Left lobe of liver (tissue), 2 donors: Measurements from ENCODE around the gene PAX8. TPM values are rescaled to one million over a fixed set of nuclear protein-coding genes. Genes with fewer than 3 reads are reported as not detected.
"Not testable (repeated sequence)": the region's sequence is repeated elsewhere in the genome, so short reads cannot be mapped to it uniquely, and the experiment has no call there.

ENCODE experiments used
- ATAC-seq: fragments of 200-7000 bp; cut with Tn5 transposase; one replicate; pipeline ENCODE4 v1.9.1; 2020; ENCODE audit warnings: mild to moderate bottlenecking, moderate library complexity
- DNase-seq: peaks from one replicate; pipeline ENCODE4 v3.0.0-alpha.2; 2020; ENCODE audit warnings: low spot score
- total RNA-seq: library from RNA; stranded (reverse); gene quantifications from one replicate; pipeline ENCODE4 v1.2.1, GENCODE V29; 2021
- donor health status: DM: no; HTN: no; CAD: no; lungs with moderate emphysema.
- donor health status: DM: no; HTN: yes; CAD: no.

Gene PAX8
- 0.65 TPM for total RNA-seq

DNA sequence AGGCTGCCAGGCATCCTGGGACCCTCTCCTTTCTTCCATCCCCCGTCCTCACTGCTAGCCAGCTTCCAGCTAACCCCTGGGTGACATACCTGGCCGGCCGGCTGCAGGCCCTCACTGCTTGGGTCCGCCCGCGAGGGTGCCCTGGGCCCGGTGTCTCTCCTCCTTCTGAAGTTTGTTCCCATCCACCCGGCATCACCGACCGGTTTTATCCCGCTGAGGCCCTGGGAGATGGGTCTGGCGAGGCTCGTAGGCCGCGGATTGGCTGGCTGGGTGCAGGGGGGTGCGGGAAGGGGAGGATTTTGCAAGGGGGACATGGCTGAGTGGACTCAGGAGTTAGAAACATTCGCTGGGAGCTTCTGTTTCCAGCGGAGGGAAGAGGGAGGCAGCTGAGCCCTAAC lies at the start of gene PAX8:
PAX8 (minus strand) TSS at position 180 of the 398 bp plus-strand sequence. CDS start 527 bp downstream, outside the sequence.
- DNase-seq (no peak), ATAC-seq (no peak)

DNA sequence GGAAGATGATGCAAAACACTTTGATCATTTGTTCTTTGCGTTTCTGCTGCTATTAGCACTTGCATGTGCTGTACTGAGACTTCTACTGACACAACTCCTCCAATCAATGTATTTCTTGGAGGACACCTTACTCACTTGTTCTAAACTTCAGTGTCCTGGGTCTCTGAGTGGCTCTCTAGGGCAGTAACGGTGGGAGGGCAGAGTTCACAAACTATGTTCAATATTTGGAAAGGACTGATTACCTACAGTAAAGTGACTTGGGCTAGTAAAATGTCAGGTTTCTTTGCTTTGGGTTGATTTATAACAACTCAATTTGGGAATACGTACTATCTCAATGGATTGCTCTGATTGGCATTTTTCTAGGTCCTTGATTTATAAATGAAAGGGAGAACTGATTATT lies 49.3 kb upstream of the PAX8 start:
- peak; percentile 61 for ATAC-seq
- no peak for DNase-seq

DNA sequence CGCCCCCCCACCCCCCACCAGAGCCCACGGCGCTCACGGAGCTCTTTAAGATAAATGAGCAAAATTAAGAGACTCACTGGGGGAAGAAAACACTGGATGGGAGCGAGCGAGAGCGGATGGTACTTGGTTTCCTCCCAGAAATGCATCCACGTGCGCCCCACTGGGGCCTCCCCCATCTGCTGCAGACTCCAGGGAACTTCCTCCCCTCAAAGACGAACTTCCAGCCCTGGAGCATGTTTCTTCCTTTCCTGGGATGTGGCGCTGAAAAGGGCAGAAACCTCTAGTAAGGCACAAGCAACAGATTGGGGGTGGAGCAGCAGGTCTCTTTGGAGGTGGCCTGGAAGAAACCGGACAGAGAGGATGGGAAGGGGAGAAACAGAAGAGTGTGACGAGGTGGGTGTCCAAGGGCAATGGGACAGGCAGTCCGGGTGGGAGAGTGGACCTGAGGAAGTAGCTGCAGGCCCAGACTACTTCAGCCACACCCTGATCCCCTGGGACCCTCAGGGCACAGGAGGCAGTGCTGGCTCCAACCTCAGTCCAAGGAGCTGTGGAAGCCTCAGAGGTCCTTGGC lies 46.5 kb upstream of the PAX8 start:
- not testable (repeated sequence) for DNase-seq
- ATAC-seq, result peak; percentile 41

DNA sequence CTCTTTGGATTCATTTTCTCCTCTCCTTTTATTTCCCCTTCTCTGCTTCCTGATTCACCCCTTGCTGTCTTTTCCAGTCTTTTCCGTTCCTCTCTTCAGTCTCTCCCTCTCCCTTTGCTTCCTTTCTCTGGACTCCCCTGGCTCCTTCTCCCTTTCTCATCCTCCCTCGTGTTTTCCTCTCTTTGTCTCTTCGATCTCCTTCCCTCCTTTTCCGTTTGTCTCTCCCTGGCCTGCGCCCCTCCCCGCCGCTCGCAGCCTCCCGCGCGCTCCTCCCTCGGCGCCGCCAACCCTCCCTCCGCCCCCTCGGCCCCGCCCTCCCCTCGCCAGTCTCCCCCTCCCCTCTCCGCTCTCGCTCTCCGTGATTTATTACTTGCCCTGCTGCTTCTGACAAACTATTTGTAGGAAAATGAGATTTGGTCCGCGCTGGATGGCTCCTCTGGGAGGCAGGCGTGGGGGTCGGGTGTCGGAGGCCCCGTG lies 46.0 kb upstream of the PAX8 start:
- DNase-seq, result peak; percentile 62
- peak; percentile 85 for ATAC-seq

DNA sequence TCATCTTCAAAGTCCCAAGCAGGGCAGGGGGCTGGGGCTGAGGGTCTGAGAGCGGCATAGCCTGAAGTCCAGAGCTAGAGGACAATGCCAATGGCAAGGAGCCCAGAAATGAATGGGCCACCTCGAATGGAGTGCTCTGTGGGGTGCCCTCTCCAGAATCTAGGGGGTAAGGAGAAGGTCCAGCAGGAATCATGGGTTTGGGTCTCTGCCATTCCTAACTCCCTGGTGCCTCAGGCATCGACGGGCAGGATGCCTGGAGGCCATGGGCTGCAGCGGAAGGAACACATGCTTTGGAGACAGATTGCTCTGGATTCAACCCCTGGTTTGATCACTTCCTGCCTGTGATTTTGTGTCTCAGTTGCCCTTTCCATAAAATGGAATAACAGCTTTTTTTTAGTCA lies 44.4 kb upstream of the PAX8 start:
- not testable (repeated sequence) for DNase-seq, ATAC-seq

DNA sequence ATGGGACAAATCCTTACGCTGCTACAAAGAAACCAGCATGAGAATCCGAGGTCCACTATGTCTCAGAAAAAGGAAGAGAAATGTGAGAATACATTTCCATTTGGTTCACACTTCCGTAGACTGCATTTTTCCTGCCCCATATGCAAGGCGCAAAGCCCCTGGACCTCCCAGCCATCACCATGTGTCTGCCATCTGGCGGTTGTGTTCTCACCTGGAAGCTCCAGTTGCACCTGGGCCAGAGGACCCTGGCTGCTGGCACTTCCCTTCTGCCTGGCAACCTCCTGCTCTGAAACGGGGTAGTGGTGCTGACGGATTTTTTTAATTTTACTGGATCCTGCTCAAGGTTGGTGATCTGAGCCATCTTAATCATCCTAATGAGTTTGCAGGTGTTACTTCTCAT lies 41.4 kb upstream of the PAX8 start:
- not testable (repeated sequence) for ATAC-seq, DNase-seq

DNA sequence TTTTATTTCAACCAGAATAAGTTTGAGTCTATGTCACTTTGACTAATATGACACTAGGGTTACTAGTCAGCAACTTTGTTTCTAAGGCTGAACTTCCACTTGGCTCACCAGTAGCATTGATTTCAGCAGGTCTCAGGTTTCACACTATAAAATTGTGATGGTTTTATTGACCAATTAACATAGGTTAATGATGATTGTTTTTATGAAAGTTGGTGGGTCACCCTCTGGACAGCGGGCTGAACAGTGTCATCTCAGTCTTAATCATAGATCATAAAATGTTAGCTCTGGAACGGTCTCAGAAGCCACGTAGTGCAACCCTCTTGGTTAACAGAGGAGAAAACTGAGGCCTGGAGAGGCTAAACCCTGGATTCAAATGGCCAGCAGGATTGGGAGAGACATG lies 40.2 kb upstream of the PAX8 start:
- not testable (repeated sequence) for DNase-seq, ATAC-seq

DNA sequence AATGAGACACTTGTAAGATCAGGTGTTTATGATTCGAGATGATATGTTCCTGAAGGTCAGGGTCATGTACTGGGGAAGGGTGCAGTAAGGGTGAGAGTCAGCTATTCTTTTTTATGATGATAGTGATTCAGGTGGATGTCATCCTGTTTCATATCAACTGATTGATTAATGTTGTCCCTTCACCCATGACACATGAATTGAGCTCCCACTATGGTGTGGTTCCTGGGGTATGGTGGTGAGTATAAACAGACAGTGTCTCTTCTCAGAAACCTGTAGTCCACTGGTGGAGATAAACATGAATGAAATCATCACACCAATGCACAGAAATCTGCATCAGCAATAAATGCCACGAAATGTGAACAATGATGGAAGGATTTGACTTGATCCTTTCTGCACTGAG lies 37.4 kb upstream of the PAX8 start:
- DNase-seq (no peak), ATAC-seq (no peak)

DNA sequence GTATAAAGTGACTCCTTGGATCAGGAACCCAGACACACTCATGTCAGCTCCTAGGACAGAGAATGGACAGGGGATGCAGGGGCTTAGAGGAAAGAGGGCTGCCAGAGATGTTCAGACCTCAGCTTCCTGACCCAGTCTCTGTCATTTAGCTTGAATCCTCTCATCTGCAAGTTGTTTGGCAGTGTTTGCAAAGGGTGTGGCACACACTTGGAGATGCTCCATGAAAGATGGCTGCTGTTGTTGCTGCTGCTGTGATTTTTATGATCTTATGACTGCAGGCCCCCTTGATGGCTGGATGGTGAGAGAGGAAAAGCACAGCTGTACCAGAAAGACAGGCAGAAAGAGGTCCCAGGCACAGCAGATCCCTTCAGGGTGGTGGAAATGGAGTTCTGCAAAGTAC lies 35.9 kb upstream of the PAX8 start:
- DNase-seq, ATAC-seq: not testable (repeated sequence)

DNA sequence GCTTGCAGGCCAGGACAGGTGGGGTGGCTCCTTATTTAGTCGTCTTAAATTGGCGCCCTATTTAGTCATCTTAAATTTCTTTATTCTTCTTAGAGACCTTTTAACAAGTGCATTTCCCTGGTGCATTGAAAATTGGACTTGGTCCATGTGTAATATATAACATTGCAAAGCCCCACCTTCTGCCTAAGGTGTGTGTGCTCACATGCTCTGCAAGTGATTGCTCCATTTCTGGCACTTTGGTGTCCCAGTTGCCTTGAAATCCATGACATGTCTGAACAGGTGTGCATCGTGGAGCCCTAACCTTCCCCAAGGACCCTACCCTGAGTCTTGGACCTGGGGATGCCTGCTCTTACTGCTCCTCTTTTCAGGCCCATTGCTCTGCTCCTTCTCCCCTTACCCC lies 35.5 kb upstream of the PAX8 start:
- DNase-seq, ATAC-seq: not testable (repeated sequence)

DNA sequence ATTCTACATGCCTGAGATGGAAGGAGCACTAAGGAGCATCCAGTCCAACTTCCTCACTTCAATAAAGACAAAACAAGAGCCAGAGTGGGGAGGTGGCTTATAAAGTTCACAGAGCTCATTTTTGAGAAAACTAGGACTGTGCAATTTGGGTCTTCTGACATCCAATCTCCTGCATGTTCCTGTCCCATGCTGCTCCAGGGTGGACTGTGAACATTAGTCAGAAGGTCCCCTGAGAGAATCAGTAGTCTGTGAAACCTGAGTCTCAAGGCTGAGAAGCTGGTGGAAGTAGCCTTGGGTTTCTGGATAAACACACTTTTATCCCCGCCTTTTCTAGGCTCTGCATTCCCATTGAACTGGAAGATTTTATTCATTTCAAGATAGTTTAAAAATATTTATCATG lies 33.1 kb upstream of the PAX8 start:
- DNase-seq, ATAC-seq: not testable (repeated sequence)

DNA sequence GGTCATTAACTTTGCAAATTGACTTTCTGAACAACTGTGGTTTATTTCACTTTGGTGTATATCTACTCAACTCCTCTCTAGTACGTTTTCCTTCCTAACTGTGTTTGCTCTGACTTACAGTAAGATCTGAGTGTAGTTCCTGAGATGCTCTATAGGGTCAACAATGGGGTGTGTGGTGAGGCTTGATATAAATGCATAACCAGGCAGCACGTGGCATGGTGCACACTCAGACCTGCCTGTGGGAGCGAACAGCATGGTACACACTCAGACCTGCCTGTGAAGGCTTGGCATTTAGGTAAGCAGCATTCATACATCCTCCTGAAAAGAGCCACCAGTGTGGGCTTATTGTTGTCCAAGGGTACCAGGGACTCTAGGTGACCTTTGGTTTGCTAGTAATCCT lies 32.5 kb upstream of the PAX8 start:
- DNase-seq, ATAC-seq: not testable (repeated sequence)

DNA sequence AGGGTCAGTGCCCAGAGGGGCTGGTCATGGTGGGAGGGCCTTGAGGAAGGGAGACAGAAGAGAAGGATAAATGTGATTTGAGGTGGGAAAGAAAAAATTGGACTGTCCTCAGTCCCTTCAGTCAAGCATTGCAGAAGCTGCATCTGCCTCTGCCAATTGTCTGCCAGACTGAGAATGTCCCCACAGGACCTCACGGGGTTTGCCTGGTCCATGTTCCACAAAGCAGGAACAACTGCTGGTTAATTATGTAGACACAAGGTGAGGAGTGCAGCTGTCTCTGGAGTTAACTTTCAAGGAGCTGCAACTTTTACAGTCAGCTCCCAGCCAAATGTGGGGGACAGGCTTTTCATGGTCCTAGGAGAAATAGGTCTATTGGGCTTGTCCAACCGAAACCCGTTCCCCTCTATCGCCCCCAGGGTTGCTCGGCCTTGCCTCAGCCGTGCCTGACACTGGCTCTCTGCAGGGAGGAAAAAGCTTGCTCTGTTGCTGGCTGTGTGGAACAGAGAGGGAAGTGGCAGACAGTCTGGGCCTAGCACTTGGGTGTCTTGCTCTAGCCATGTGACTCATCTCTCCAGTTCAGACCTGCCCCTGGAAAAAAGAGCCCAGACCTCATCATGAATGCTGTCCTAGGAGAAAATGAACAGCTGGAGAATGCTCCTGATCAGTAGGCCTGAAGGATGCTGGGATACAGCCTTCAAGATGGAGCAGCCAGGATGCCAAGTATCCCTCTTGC lies 31.1 kb upstream of the PAX8 start:
- no peak for DNase-seq
- no peak for ATAC-seq

DNA sequence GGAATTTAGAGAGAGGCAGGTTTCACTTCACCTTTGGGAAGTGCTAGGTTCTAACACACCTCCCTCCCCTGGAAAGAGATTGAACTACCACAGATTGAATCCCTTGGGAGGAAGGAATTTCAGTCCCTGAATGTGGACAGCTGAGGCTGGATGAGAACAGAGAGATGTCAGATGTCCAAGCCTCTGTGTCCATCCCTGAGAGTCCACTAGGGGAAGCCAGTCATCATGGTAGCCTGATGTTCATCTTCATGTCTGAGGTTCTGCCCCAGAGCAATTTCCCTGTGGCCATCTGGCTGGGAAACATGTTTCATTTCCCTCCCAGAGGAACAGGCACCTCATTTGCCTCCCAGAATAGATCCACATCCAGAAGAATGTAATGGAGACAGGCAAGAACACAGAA lies 30.1 kb upstream of the PAX8 start:
- peak; percentile 83 for ATAC-seq

DNA sequence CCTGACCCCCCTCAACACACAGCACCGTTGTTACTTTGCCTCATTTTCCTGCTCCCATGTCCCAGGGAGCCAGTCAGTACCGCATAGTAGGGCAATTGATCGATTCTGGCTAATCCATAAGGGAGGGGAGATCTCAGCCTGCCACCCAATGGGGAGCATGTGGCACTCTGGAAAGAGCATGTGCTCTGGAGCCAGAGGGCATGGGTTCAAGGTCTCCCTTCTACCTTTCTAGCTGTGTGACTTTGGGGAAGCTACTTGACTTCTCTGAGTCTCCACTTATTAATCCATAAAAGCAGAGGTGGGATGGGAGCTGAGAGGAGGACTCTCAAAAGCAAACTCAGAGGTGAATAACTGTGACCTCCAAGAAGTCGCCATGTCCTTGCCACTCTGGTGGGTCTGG lies 27.5 kb upstream of the PAX8 start:
- not testable (repeated sequence) for DNase-seq, ATAC-seq

More for the DNA sequence above, 30.1 kb upstream of the PAX8 start:
- not testable (repeated sequence) for DNase-seq

DNA sequence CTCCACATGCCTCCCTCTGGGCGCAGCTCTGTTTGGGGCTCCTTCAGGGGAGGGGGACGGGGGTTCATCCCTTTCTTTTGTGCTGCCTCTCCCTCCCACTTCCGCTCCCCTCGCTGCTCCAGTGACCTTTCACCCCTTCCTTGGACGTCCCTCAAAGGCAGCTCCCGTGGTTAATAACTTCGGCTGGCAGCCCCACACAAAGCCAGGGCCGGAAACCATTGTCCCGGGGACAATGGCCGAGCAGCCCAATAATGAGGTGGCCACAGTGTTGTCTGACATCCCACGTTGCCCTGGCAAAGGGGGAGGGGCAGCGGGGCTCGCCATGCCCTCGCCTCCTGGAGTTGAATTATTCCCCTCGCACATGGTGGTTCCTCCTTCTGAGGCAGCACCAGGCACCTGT lies 27.0 kb upstream of the PAX8 start:
- not testable (repeated sequence) for ATAC-seq, DNase-seq

DNA sequence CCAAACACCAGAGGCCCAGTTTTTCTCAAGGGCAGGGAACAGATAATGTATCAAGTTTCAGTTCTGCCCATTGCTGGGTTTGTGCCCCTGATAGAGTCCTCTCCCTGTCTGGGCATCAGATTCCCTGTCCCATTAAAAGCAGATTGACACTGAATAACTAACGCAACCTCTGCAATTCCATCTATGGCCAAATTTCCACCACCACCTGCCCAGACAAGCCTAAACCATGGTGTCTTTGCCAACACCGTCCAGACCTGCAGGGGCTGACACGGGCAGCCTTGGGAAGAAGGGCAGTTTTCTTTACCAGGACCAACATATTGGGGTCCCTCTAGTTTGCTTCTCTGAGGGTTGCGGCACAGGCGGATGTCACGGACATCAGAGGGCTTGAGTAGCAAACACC lies 26.4 kb upstream of the PAX8 start:
- ATAC-seq, result no peak
- no peak for DNase-seq

DNA sequence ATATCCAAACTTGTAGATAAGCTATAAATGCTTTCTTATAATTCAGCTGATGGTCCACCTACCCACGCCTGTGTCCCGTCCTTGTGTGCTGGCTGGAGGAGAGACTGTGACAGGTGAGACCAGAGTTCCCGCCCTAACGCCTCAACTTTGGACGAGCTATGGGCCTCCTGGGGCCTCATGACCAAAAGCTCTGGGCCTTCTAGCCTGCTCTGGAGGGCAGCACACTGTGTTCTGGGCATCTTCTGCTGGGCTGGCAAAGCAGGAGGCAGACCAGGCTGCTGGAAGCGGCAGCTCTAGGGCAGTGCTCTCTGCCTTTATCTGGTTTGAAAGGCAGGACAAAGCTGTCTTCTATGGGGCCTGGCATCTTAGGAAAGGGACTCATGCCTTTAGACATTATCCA lies 26.0 kb upstream of the PAX8 start:
- ATAC-seq (no peak), DNase-seq (no peak)

DNA sequence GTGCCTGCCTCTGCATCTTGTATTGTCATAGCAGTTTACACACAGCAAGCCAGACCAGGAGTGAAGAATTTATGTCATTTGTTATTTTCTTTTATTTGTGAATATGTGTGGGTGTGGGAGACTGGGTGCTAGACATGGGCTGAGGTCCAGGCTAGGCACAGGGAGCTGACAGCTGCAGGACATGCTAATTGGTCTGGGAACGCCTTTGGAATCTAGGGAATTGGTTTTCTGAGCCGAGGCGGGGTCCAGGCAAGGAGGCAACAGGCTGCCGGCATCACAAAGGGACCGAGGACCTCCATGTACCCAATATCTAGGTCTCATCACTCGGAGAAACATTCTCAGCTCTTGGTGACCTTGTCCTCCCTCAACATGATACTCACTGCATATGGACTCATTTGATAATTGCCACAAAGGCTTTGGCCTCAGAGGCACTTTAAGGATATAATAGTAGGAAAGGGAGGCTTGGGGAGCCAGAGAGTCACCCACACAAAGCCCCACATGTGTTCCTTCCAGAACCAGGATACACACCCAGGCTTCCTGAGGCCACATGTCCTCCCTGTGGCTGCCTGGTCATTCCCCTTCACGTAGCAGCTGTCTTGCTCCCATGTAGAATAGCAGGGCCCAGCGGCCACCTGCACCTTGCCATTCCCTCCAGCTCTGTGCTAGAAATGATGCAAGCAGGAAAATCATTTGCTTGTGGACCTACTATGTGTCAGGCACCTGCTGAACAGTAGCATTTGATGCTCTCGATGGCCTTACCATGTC lies 23.7 kb upstream of the PAX8 start:
- not testable (repeated sequence) for ATAC-seq, DNase-seq

DNA sequence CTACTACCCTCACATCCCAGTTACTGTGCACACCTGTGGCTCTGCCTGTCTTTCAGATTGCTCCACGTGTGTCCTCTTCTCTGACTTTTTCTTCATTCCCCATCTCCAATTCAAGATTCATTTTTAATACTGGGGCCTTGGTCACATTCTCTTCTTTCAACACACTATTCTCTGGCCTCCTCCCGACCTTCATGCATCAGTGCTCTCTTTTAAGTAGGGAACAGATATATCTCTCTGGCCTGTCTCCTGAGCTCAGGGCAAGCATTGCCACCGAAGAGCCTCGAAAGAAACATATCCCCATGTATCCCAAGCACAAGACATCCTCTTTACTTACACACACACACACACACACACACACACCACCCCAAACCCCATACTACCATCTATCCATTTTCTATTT lies 21.6 kb upstream of the PAX8 start:
- ATAC-seq, result no peak
- no peak for DNase-seq

DNA sequence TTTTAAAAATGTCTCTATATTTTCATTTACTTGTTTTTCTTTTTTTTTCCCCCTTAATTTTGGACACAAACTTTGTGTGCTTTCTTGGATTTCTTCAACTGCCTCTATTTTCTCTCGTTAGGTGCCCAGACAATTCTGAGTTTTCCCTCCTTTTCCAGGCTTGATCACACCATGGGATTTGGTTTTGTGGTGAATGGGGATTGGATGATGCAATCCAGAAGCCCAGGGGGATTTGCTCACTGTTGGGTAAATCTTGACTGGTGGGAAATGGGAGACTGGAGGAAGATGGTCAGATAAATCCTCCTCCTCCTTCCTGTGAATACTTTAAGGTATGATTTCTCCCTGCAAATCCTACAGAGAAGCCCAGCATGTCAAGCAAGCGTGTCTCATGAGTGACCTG lies 19.5 kb upstream of the PAX8 start:
- ATAC-seq, result no peak
- DNase-seq, result no peak

DNA sequence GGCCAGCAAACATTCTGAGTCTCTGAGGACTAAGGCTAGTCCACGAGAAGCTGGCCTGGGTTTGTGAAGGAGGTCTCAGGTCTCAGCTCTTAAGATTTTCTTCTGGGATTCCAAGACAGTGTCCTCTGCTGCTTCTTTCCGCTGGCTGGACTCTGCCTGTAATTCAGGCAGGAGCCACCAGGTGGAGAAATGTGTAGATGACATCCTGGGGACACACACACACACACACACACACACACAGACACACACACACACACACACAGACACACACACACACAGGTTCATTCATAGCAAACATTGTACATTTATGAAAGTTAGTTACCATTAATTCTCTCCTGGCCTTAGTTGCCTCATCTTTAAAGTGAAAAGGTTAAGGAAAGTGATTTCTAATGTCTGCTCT lies 18.9 kb upstream of the PAX8 start:
- ATAC-seq, result peak; percentile 98

More for the DNA sequence above, 18.9 kb upstream of the PAX8 start:
- peak; percentile 59 for DNase-seq
